ENCODE measurements around the gene ITIH1. TPM values are rescaled to one million over a fixed set of nuclear protein-coding genes. Genes with fewer than 3 reads are reported as not detected.
A peak's percentile ranks its signal among the peaks of the same experiment; 100 is the strongest.

The ITIH1 gene
- total and polyA plus RNA-seq, 9 of the 15 experiments (the other 6 are each of a cell fraction or from before 2014, with no cell fraction given) = 0.31 TPM; not detected in 8

- no peak for TF ChIP-seq ZNF280A (IDR thresholded peaks at IDR 0.05; ENCODE audit: low read depth, partially characterized antibody)
- TF ChIP-seq USF2 (CRISPR knock-in tag; IDR thresholded peaks at IDR 0.05) = no peak
- 0 out of 2 replicates have a peak, but pooled peaks have one; percentile 15 for TF ChIP-seq ETV1 (tag; conservative IDR thresholded peaks at IDR 0.05; ENCODE audit: low read depth)
- peak; percentile 42; the same call in 1 of the 2 replicates for TF ChIP-seq VEZF1 (CRISPR knock-in tag; IDR thresholded peaks at IDR 0.05)
- TF ChIP-seq KLF6 (CRISPR knock-in tag; IDR thresholded peaks at IDR 0.05; ENCODE audit: borderline replicate concordance) = no peak
- no peak for TF ChIP-seq ELK3 (CRISPR knock-in tag; IDR thresholded peaks at IDR 0.05)
- peak; percentile 89 for TF ChIP-seq TAF9B (IDR thresholded peaks at IDR 0.05; ENCODE audit: partially characterized antibody)
- peak in 1 of 2 experiments; percentile 64; a peak in 2 of 4 replicates for TF ChIP-seq ZNF639 (CRISPR knock-in tag; conservative IDR thresholded peaks at IDR 0.05 in 1 of 2, IDR thresholded peaks at IDR 0.05 in 1 of 2)
- no peak for TF ChIP-seq THRAP3 (IDR thresholded peaks at IDR 0.05; ENCODE audit: borderline replicate concordance)
- TF ChIP-seq PURB (CRISPR knock-in tag; IDR thresholded peaks at IDR 0.05; ENCODE audit: low read depth) = no peak
- TF ChIP-seq ARID1B (IDR thresholded peaks at IDR 0.05) = 0 out of 2 replicates have a peak, but pooled peaks have one; percentile 20
- TF ChIP-seq RBM17 (IDR thresholded peaks at IDR 0.05; ENCODE audit: borderline replicate concordance, low read depth, low read length) = no peak
- TF ChIP-seq GTF2A2 (tag; IDR thresholded peaks at IDR 0.05) = no peak
- no peak for TF ChIP-seq ZNF77 (CRISPR knock-in tag; IDR thresholded peaks at IDR 0.05)
- no peak for TF ChIP-seq DNMT1 (IDR thresholded peaks at IDR 0.05)
- no peak for TF ChIP-seq PRMT5 (CRISPR knock-in tag; IDR thresholded peaks at IDR 0.05)
- TF ChIP-seq FOXK2 (conservative IDR thresholded peaks at IDR 0.05 in 1 of 2, IDR thresholded peaks at IDR 0.05 in 1 of 2; ENCODE audit: low read depth in 2 of 2) = peak; percentile 61 to 73; a peak in 3 of 4 replicates
- peak; percentile 7 to 22 for TF ChIP-seq E2F6 (IDR thresholded peaks at IDR 0.05; ENCODE audit: borderline replicate concordance in 1 of 2, extremely low read depth in 1 of 2, insufficient read depth in 1 of 2, insufficient read length in 1 of 2, low read depth in 1 of 2, low read length in 1 of 2, poor library complexity in 1 of 2, severe bottlenecking in 1 of 2)
Measured at GRCh38 chr3:52770496-52771333, 6.7 kb upstream of the ITIH1 start, which contains the start of gene NEK4 (continued).
